HepG2 (cell line): Measurements from ENCODE around the gene CCDC69. TPM values are rescaled to one million over a fixed set of nuclear protein-coding genes. Genes with fewer than 3 reads are reported as not detected.
A peak's percentile ranks its signal among the peaks of the same experiment; 100 is the strongest.

Source experiments
- ELK4 ChIP-seq: sonication (generic); formaldehyde crosslinking; IDR thresholded peaks from 2 replicates; pipeline ENCODE4 v1.9.0; 2021; ENCODE audit warnings: missing genetic modification reagents, borderline replicate concordance
- FOXJ3 ChIP-seq: sonication (generic); formaldehyde crosslinking; IDR thresholded peaks from 2 replicates; pipeline ENCODE4 v1.4.0; 2020; ENCODE audit warnings: missing genetic modification reagents, mild to moderate bottlenecking, borderline replicate concordance
- MAFK ChIP-seq, 2 experiments: IDR thresholded peaks in 1 of 2; conservative IDR thresholded peaks in 1 of 2; 2 replicates each; pipeline ENCODE4 v1.6.1; 2011; ENCODE audit warnings: improper control_type of control experiment in 2 of 2, low read length in 2 of 2
- NCOA1 ChIP-seq: sonication (generic); formaldehyde crosslinking; IDR thresholded peaks from 2 replicates; pipeline ENCODE4 v1.9.0; 2021; ENCODE audit warnings: missing genetic modification reagents
- ONECUT2 ChIP-seq: sonication (generic); formaldehyde crosslinking; IDR thresholded peaks from 2 replicates; pipeline ENCODE4 v1.4.0; 2020; ENCODE audit warnings: missing genetic modification reagents
- PHF5A ChIP-seq: IDR thresholded peaks from one replicate; pipeline ENCODE4 v1.6.1; 2018; ENCODE audit warnings: low read depth, missing genetic modification reagents; ENCODE audit not compliant: unreplicated experiment
- ZNF124 ChIP-seq: sonication (generic); formaldehyde crosslinking; IDR thresholded peaks from 2 replicates; pipeline ENCODE4 v1.4.0; 2020; ENCODE audit warnings: missing genetic modification reagents
- ZNF407 ChIP-seq: sonication (generic); formaldehyde crosslinking; IDR thresholded peaks from one replicate; pipeline ENCODE4 v1.5.1; 2020; ENCODE audit warnings: mild to moderate bottlenecking, missing genetic modification reagents; ENCODE audit errors: not compliant biosample characterization
- ZNF431 ChIP-seq: sonication (generic); formaldehyde crosslinking; IDR thresholded peaks from 2 replicates; pipeline ENCODE4 v1.9.0; 2022; ENCODE audit warnings: missing genetic modification reagents, low read depth, mild to moderate bottlenecking, borderline replicate concordance
- ZNF7 ChIP-seq: IDR thresholded peaks from 2 replicates; pipeline ENCODE4 v1.6.1; 2016; ENCODE audit warnings: missing biosample characterization, missing genetic modification reagents
- ZNF746 ChIP-seq: sonication (generic); formaldehyde crosslinking; IDR thresholded peaks from 2 replicates; pipeline ENCODE4 v1.8.0; 2022; ENCODE audit warnings: mild to moderate bottlenecking, missing genetic modification reagents
- ZNF776 ChIP-seq: sonication (generic); formaldehyde crosslinking; IDR thresholded peaks from 2 replicates; pipeline ENCODE4 v1.4.0; 2020; ENCODE audit warnings: mild to moderate bottlenecking, missing genetic modification reagents
- polyA plus RNA-seq, 8 experiments: library from polyadenylated mRNA; depleted of rRNA in 3 of 8; stranded (reverse) in 7 of 8; unstranded in 1 of 8; fragments of >200 nt; fragmentation: Illumina TruSeq in 4 of 8; extraction: Trizol in 4 of 8; gene quantifications; 2 replicates each; pipeline versions ENCODE4 v1.2.1 to v1.2.3, GENCODE V29; 2011 to 2016; ENCODE audit warnings: low read depth in 4 of 8, missing spikeins in 1 of 8, mixed read lengths in 1 of 8; ENCODE audit not compliant: insufficient read depth in 1 of 8
- total RNA-seq, 5 experiments: library from RNA; depleted of rRNA; stranded (reverse); fragments of >200 nt; fragmentation: Illumina TruSeq; extraction: Trizol; gene quantifications; 2 replicates each; pipeline ENCODE4 v1.2.3, GENCODE V29; 2016; ENCODE audit warnings: low read depth in 1 of 5
- TF ChIP-seq, protein P1 (sequence below): sonication (generic); formaldehyde crosslinking; IDR thresholded peaks from 2 replicates; pipeline ENCODE4 v1.8.1; 2023; ENCODE audit warnings: mild to moderate bottlenecking, missing genetic modification reagents
- TF ChIP-seq, protein P2 (sequence below): sonication (generic); formaldehyde crosslinking; IDR thresholded peaks from 2 replicates; pipeline ENCODE4 v1.4.0; 2020; ENCODE audit warnings: missing genetic modification reagents, borderline replicate concordance

The CCDC69 gene
- total and polyA plus RNA-seq, 2 of the 13 experiments (the other 11 are each of a cell fraction or from before 2014, with no cell fraction given) = 12.2 to 45.2 TPM

DNA sequence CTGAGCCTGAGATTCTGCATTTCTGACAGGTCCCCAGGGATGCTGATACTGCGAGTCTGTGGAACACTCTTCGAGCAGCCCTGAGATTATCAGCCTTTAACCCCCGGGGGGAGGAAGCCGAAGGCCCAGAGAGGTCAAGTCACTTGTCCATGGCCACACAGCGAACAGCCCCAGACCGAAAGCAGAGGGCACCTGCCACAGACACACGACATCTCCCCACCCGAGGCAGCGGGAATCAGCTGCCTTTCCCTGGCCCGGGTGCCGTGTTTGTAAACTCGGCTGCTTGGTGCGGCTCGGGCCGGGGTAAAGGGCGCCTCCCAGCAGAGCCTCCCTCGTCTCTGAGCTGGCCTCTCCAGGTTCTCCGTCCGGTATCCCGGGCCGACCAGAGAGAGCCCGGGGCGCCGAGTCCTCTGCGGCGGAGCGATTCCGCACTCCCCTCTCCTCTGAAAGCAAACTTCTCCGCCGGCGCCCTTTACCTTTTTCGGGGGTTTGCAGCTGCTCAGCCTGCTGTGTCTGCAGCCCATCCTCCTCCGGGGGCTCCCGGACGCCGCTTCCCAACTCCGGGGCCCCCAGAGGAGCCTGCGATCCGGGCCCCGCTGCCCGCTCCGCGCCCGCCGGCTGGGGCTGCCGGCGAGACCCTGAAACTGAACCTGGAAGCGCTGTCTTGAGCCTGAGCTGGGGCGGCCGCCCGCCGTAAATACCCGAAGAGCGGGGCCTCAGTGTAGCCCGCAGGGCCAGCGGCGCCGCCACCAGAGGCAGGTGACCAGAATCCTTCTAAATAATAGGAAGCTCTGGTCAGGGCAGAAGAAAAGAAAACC, at the start of gene CCDC69 (continued):
- TF ChIP-seq, protein P1, sequence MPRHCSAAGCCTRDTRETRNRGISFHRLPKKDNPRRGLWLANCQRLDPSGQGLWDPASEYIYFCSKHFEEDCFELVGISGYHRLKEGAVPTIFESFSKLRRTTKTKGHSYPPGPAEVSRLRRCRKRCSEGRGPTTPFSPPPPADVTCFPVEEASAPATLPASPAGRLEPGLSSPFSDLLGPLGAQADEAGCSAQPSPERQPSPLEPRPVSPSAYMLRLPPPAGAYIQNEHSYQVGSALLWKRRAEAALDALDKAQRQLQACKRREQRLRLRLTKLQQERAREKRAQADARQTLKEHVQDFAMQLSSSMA (CRISPR knock-in tag) = no peak
- 0 out of 2 replicates have a peak, but pooled peaks have one; percentile 3 for TF ChIP-seq ZNF431 (CRISPR knock-in tag)
- TF ChIP-seq ZNF776 (CRISPR knock-in tag) = no peak
- TF ChIP-seq ELK4 (CRISPR knock-in tag) = no peak
- peak; percentile 43; the same call in 1 of the 2 replicates for TF ChIP-seq ZNF124 (CRISPR knock-in tag)
- TF ChIP-seq ZNF407 (CRISPR knock-in tag) = no peak
- 0 out of 2 replicates have a peak, but pooled peaks have one; percentile 19 for TF ChIP-seq ONECUT2 (CRISPR knock-in tag)
- no peak for TF ChIP-seq FOXJ3 (CRISPR knock-in tag)
- TF ChIP-seq MAFK (conservative IDR thresholded peaks at IDR 0.05 in 1 of 2, IDR thresholded peaks at IDR 0.05 in 1 of 2; ENCODE audit: low read length in 2 of 2) = peak in 1 of 2 experiments; percentile 35; a peak in 1 of 4 replicates
- no peak for TF ChIP-seq ZNF7 (CRISPR knock-in tag)
- TF ChIP-seq, protein P2, sequence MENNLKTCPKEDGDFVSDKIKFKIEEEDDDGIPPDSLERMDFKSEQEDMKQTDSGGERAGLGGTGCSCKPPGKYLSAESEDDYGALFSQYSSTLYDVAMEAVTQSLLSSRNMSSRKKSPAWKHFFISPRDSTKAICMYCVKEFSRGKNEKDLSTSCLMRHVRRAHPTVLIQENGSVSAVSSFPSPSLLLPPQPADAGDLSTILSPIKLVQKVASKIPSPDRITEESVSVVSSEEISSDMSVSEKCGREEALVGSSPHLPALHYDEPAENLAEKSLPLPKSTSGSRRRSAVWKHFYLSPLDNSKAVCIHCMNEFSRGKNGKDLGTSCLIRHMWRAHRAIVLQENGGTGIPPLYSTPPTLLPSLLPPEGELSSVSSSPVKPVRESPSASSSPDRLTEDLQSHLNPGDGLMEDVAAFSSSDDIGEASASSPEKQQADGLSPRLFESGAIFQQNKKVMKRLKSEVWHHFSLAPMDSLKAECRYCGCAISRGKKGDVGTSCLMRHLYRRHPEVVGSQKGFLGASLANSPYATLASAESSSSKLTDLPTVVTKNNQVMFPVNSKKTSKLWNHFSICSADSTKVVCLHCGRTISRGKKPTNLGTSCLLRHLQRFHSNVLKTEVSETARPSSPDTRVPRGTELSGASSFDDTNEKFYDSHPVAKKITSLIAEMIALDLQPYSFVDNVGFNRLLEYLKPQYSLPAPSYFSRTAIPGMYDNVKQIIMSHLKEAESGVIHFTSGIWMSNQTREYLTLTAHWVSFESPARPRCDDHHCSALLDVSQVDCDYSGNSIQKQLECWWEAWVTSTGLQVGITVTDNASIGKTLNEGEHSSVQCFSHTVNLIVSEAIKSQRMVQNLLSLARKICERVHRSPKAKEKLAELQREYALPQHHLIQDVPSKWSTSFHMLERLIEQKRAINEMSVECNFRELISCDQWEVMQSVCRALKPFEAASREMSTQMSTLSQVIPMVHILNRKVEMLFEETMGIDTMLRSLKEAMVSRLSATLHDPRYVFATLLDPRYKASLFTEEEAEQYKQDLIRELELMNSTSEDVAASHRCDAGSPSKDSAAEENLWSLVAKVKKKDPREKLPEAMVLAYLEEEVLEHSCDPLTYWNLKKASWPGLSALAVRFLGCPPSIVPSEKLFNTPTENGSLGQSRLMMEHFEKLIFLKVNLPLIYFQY = peak; percentile 35; the same call in 1 of the 2 replicates
- peak; percentile 70; the same call in 1 of the 2 replicates for TF ChIP-seq NCOA1 (CRISPR knock-in tag)
- TF ChIP-seq PHF5A (CRISPR knock-in tag) = no peak
- no peak for TF ChIP-seq ZNF746 (CRISPR knock-in tag)
